ENCODE data around the gene SARDH. TPM values are rescaled to one million over a fixed set of nuclear protein-coding genes. Genes with fewer than 3 reads are reported as not detected.

Gene SARDH
- total and polyA plus RNA-seq, 8 donors = 3.9 to 13.9 (median 9.9) TPM

DNA sequence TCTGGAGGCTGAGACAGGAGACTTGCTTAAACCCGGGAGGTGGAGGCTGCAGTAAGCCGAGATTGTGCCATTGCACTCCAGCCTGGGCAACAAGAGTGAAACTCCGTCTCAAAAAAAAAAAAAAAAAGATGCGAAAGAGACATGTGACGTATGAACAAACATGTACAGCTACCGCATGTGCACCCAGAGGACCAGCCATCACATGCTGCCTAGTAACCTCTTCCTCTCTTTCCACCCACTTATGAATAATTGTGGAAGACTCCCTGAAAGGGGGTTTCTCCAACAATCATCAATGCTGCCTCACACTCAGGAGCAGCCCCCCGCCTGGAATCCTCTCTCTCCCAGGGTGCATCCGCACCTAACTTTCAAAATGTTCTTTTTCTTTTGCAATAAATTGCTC is 2.2 kb downstream of the SARDH start:
- Histone ChIP-seq H3K27me3 (peaks cover 0 to 8% of the 10 kb centered on the region in 2 donors), H3K4me1 (peaks cover 0 to 13% of the 10 kb centered on the region in 2 donors), H3K27ac (no peak overlapping the region), H3K4me3 (no peak overlapping the region), H3K36me3 (no peaks in the 10 kb centered on the region), H3K9me3 (no peaks in the 10 kb centered on the region)
- no peak for DNase-seq
- no peak for ATAC-seq
- TF ChIP-seq, protein P1, sequence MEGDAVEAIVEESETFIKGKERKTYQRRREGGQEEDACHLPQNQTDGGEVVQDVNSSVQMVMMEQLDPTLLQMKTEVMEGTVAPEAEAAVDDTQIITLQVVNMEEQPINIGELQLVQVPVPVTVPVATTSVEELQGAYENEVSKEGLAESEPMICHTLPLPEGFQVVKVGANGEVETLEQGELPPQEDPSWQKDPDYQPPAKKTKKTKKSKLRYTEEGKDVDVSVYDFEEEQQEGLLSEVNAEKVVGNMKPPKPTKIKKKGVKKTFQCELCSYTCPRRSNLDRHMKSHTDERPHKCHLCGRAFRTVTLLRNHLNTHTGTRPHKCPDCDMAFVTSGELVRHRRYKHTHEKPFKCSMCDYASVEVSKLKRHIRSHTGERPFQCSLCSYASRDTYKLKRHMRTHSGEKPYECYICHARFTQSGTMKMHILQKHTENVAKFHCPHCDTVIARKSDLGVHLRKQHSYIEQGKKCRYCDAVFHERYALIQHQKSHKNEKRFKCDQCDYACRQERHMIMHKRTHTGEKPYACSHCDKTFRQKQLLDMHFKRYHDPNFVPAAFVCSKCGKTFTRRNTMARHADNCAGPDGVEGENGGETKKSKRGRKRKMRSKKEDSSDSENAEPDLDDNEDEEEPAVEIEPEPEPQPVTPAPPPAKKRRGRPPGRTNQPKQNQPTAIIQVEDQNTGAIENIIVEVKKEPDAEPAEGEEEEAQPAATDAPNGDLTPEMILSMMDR (IDR thresholded peaks at IDR 0.05) = no peak
- intact Hi-C loops (cut with DNase I) = no loop called here

DNA sequence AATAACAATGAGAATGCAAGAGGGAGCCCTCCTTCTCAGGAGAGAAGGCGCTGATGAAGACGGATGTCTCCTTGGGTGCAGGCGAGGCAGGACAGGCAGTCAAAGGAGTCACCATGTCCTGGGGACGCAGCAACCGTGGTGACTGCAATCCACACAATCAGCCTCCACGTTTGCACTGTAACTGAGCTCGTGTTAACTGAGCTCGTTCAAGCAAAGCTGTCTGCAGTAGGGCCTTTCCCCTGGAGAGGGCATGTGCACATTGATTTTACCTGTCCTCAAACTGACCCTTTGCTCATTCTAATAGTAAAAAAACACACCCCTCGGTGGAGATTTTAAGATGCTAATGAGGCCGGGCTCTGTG is 2.8 kb downstream of the SARDH start:
- TF ChIP-seq, protein P1 (IDR thresholded peaks at IDR 0.05) = no peak
- H3K9me3 ChIP-seq = no peaks in the 10 kb centered on the region
- H3K36me3 ChIP-seq = no peaks in the 10 kb centered on the region
- no peak for DNase-seq
- no peak overlapping the region for H3K4me3 ChIP-seq
- H3K27ac ChIP-seq = no peak overlapping the region
- H3K27me3 ChIP-seq = peaks cover 0 to 8% of the 10 kb centered on the region in 2 donors
- no peak for ATAC-seq
- peaks cover 0 to 13% of the 10 kb centered on the region in 2 donors for H3K4me1 ChIP-seq
- intact Hi-C loops (cut with DNase I) = no loop called here

DNA sequence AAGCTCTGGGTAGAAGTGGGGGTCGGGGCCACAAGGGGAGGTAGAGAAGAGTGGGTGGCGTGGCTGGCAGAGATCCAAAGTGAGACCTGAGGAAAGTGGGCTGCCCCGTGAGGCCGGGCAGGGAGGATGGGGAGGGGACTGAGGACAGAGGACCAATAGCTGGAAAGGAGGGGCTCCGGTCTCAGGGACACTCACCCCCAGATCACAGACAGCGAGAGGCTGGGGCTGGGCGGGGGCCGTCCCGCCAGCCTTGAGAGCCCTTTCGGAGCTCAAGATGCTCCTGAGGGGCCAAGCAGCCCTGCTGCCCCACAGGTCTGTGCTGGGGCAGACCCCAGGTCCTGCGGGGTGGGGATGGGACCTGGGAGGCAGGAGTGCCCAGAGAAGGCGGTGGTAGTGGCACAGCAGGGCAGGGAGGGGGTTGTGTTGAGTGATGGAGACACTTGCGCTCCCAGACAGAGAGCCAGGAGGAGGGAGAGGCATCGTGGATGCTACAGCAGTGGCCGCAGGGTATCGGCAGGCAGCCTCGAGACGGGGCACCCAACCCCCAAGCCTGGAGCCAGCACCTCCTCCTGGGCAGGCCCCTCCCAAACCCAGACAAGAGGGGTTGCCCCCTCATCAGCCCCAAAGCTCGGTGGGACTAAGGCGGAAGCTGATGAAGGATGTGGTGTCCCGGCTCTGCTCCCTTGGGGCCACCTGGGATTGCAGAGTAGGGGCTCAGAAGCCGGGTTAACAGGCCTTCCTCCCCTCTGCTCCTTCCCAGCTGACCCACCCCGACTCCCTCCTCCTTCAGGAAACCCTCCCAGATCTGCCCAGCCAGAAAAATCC is 3.4 kb downstream of the SARDH start:
- H3K9me3 ChIP-seq = no peaks in the 10 kb centered on the region
- peaks cover 0 to 9% of the 10 kb centered on the region in 2 donors for H3K27me3 ChIP-seq
- TF ChIP-seq, protein P1 (IDR thresholded peaks at IDR 0.05) = no peak
- ATAC-seq (no peak), DNase-seq (peak in 1 of 4 donors; percentile 59)
- intact Hi-C loops (cut with DNase I) = no loop called here
- peaks cover 0 to 13% of the 10 kb centered on the region in 2 donors for H3K4me1 ChIP-seq
- H3K36me3 ChIP-seq = no peaks in the 10 kb centered on the region
- H3K27ac ChIP-seq = no peak overlapping the region
- no peak overlapping the region for H3K4me3 ChIP-seq

DNA sequence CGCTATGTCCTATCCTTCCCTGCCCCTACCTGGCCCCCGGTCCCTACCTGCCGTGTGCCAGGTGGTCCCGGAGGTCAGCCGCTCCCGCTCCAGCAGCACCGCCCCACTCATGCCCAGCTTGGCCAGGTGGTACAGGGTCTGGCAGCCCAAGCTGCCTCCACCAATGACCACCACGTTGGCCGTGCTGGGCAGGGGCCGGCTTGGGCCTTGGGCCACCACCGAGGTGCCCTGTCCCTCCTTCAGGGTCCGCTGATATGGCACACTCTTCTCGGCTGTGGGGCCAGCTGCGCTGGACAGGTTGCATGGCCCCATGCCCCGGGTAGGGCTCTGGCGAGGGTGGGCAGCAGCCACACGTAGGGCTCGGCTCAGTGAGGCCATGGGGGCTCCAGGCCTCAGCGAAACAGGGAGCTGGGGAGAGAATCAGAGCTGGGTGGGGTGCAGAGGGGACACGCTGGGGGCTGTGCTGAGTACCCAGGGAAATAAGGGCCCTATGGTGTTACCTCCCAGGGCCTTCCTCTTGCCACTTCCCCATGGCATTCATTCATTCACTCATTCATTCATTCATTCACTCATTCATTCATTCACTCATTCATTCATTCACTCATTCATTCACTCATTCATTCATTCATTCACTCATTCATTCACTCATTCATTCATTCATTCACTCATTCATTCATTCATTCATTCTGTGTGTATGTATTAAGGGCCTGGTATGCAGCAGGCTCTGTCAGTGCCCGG is 4.2 kb downstream of the SARDH start:
- Histone ChIP-seq H3K4me1 (peaks cover 0 to 13% of the 10 kb centered on the region in 2 donors), H3K27me3 (peaks cover 0 to 13% of the 10 kb centered on the region in 2 donors), H3K4me3 (no peak overlapping the region), H3K9me3 (no peaks in the 10 kb centered on the region), H3K27ac (no peak overlapping the region), H3K36me3 (no peaks in the 10 kb centered on the region)
- DNase-seq (peak in 1 of 4 donors; percentile 61), ATAC-seq (no peak)
- TF ChIP-seq, protein P1 (IDR thresholded peaks at IDR 0.05) = no peak
- intact Hi-C loops (cut with DNase I) = no loop called here

DNA sequence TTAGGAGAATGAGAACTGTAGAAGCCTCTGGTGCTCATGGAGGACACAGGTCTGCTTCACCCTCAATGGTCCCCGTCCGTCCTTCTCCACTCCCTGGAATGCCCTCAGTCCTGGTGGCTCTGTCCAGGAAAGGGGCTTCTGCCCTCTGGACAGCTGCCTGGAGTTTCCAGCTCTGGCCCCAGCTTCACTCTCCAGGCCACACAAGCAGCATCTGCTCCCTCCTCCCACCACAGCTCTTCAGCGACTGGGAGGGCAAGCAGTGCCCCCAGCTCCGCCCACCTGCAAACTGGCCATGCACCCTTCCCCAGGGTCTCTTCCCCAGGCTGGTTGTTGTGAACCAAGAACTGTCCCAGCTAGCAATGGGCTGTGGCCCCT is 4.7 kb downstream of the SARDH start:
- Histone ChIP-seq H3K36me3 (no peaks in the 10 kb centered on the region), H3K4me3 (no peak overlapping the region), H3K4me1 (peaks cover 0 to 9% of the 10 kb centered on the region in 2 donors), H3K27me3 (peaks cover 0 to 13% of the 10 kb centered on the region in 2 donors), H3K9me3 (no peaks in the 10 kb centered on the region), H3K27ac (no peak overlapping the region)
- TF ChIP-seq, protein P1 (IDR thresholded peaks at IDR 0.05) = no peak
- intact Hi-C loops (cut with DNase I) = no loop called here
- ATAC-seq = no peak
- no peak for DNase-seq
